Panc1 (cell line): ENCODE results near the gene LACC1.

Experiments used
- CTCF ChIP-seq: fragments of 450-650 bp; IDR thresholded peaks from 2 replicates; pipeline ENCODE4 v1.5.1; 2017; ENCODE audit warnings: mild to moderate bottlenecking
- REST ChIP-seq, 2 experiments: IDR thresholded peaks; 2 replicates each; pipeline ENCODE4 v1.6.1; 2011 to 2012; ENCODE audit warnings: low read depth in 2 of 2, control low read depth in 1 of 2, low read length in 1 of 2, mild to moderate bottlenecking in 1 of 2, moderate library complexity in 1 of 2; ENCODE audit not compliant: insufficient read depth in 1 of 2
- SIN3A ChIP-seq: IDR thresholded peaks from 2 replicates; pipeline ENCODE4 v1.6.1; 2012; ENCODE audit warnings: low read depth, mild to moderate bottlenecking, low read length, moderate library complexity, borderline replicate concordance; ENCODE audit not compliant: insufficient read depth

GRCh38 chr13:43872181-43872580 is 7.5 kb upstream of the LACC1 start:
- no peak for TF ChIP-seq REST (IDR thresholded peaks at IDR 0.05; ENCODE audit: insufficient read depth in 1 of 2, low read depth in 2 of 2, low read length in 1 of 2)
- no peak for TF ChIP-seq CTCF
- TF ChIP-seq SIN3A, result no peak
